BJ (cell line): ENCODE data around the gene UNC79. TPM values are rescaled to one million over a fixed set of nuclear protein-coding genes. Genes with fewer than 3 reads are reported as not detected.

Source experiments
- CTCF ChIA-PET: fragments of 350-600 bp; formaldehyde crosslinking; extraction: SDS; loops from one replicate; lab custom pipeline; 2021; ENCODE audit warnings: antibody characterized with exemption, inconsistent platforms; lab: Yijun Ruan, JAX
- POLR2A ChIA-PET: fragments of 300-600 bp; sonication (Branson Sonifier 250); formaldehyde crosslinking; extraction: SDS; loops from one replicate; lab custom pipeline; 2021; ENCODE audit warnings: antibody characterized with exemption; lab: Charles Lee
- DNase-seq: peaks from one replicate; pipeline ENCODE4 v3.0.0-alpha.2; 2011; ENCODE audit warnings: low read depth
- H3K27me3 ChIP-seq: 2 replicates; pipeline ENCODE4 v1.6.0; 2011; ENCODE audit warnings: low read length; ENCODE audit not compliant: control insufficient read depth, insufficient read depth
- H3K36me3 ChIP-seq: 2 replicates; pipeline ENCODE4 v1.5.1; 2011; ENCODE audit warnings: low read length; ENCODE audit not compliant: control insufficient read depth, insufficient read depth
- H3K4me3 ChIP-seq: 2 replicates; pipeline ENCODE4 v1.5.1; 2011; ENCODE audit warnings: low read depth, mild to moderate bottlenecking, control low read depth, low read length
- CTCF ChIP-seq: IDR thresholded peaks from 2 replicates; pipeline ENCODE4 v1.5.1; 2011; ENCODE audit warnings: low read depth, mild to moderate bottlenecking, control low read depth, inconsistent platforms, low read length, moderate library complexity; ENCODE audit not compliant: insufficient read depth
- polyA plus RNA-seq: library from polyadenylated mRNA; depleted of rRNA; stranded (reverse); fragments of >200 nt; gene quantifications from 2 replicates; pipeline ENCODE4 v1.2.3, GENCODE V29; 2011

The UNC79 gene
- polyA plus RNA-seq, 1 experiment, result 0.04 TPM

GRCh38 chr14:93715279-93715927 lies 284.7 kb downstream of the UNC79 start:
- ChIA-PET POLR2A (no interaction called here), CTCF (interaction anchor here (0.6 to 1.2 kb wide), 2 partner anchors 15 to 907 kb away, joined by 3 read pairs; no protein-coding TSS in a partner anchor)
- Histone ChIP-seq H3K27me3 (no peaks in the 10 kb centered on the region), H3K36me3 (no peaks in the 10 kb centered on the region), H3K4me3 (no peak overlapping the region)
- no peak for TF ChIP-seq CTCF
- DNase-seq, result no peak

- no peak for DNase-seq
- Histone ChIP-seq H3K4me3 (no peak overlapping the region), H3K36me3 (no peaks in the 10 kb centered on the region), H3K27me3 (no peaks in the 10 kb centered on the region)
- POLR2A ChIA-PET, result no interaction called here
- TF ChIP-seq CTCF, result no peak
- CTCF ChIA-PET, result interaction anchor here (1.2 to 1.6 kb wide), 2 partner anchors 9 to 16 kb away, joined by 3 to 5 read pairs; no protein-coding TSS in a partner anchor
Observed at GRCh38 chr14:93716002-93716745, 285.4 kb downstream of the UNC79 start.

- no peak for DNase-seq
- Histone ChIP-seq H3K36me3 (no peaks in the 10 kb centered on the region), H3K27me3 (no peaks in the 10 kb centered on the region), H3K4me3 (no peak overlapping the region)
- ChIA-PET POLR2A (no interaction called here), CTCF (interaction anchor here (1.2 to 1.6 kb wide), 2 partner anchors 10 to 17 kb away, joined by 3 to 5 read pairs; no protein-coding TSS in a partner anchor)
- TF ChIP-seq CTCF, result no peak
Observed at GRCh38 chr14:93716746-93717667, 286.3 kb downstream of the UNC79 start.

- ChIA-PET CTCF (interaction anchor here (1.6 kb wide), 1 partner anchor 10 kb away, joined by 5 read pairs; no protein-coding TSS in a partner anchor), POLR2A (no interaction called here)
- no peak for DNase-seq
Observed at GRCh38 chr14:93717668-93718320, 287.1 kb downstream of the UNC79 start.

More at GRCh38 chr14:93717668-93718320, 287.1 kb downstream of the UNC79 start:
- no peak for TF ChIP-seq CTCF
- Histone ChIP-seq H3K4me3 (no peak overlapping the region), H3K36me3 (no peaks in the 10 kb centered on the region), H3K27me3 (no peaks in the 10 kb centered on the region)
